ENCODE results near the gene C5orf52.
A peak's percentile ranks its signal among the peaks of the same experiment; 100 is the strongest.
"Not testable (repeated sequence)": the region's sequence is repeated elsewhere in the genome, so short reads cannot be mapped to it uniquely, and the experiment has no call there.

The C5orf52 gene

GRCh38 chr5:157659868-157660660, 11.3 kb upstream of the C5orf52 start:
- no peak overlapping the region for H3K4me3 ChIP-seq (ENCODE audit: low read depth, low read length)
- in situ Hi-C loops (cut with HindIII; ENCODE audit: low sequenced_read_pairs) = no loop called here
- DNase-seq (ENCODE audit: low read depth) = no peak
- TF ChIP-seq CTCF (IDR thresholded peaks at IDR 0.05; ENCODE audit: low read depth, low read length, missing control alignments) = no peak

- no peak for TF ChIP-seq CTCF (IDR thresholded peaks at IDR 0.05; ENCODE audit: low read depth, low read length, missing control alignments)
- in situ Hi-C loops (cut with HindIII; ENCODE audit: low sequenced_read_pairs) = no loop called here
- no peak for DNase-seq (ENCODE audit: low read depth)
- no peak overlapping the region for H3K4me3 ChIP-seq (ENCODE audit: low read depth, low read length)
These were observed 5.8 kb upstream of the C5orf52 start for GRCh38 chr5:157665467-157666070.

- no peak overlapping the region for H3K4me3 ChIP-seq (ENCODE audit: low read depth, low read length)
- in situ Hi-C loops (cut with HindIII; ENCODE audit: low sequenced_read_pairs) = no loop called here
- DNase-seq (ENCODE audit: low read depth) = no peak
- no peak for TF ChIP-seq CTCF (IDR thresholded peaks at IDR 0.05; ENCODE audit: low read depth, low read length, missing control alignments)
These were observed 3.0 kb upstream of the C5orf52 start for GRCh38 chr5:157668356-157668755.

GRCh38 chr5:157669701-157670097, 1.6 kb upstream of the C5orf52 start:
- in situ Hi-C loops (cut with HindIII; ENCODE audit: low sequenced_read_pairs) = no loop called here
- no peak for DNase-seq (ENCODE audit: low read depth)
- no peak for TF ChIP-seq CTCF (IDR thresholded peaks at IDR 0.05; ENCODE audit: low read depth, low read length, missing control alignments)
- no peak overlapping the region for H3K4me3 ChIP-seq (ENCODE audit: low read depth, low read length)

- no peak for TF ChIP-seq CTCF (IDR thresholded peaks at IDR 0.05; ENCODE audit: low read depth, low read length, missing control alignments)
- no peak for DNase-seq (ENCODE audit: low read depth)
- peak overlapping the region; percentile 69 for H3K4me3 ChIP-seq (ENCODE audit: low read depth, low read length)
- in situ Hi-C loops (cut with HindIII; ENCODE audit: low sequenced_read_pairs) = no loop called here
These were observed 428 bp downstream of the C5orf52 start for GRCh38 chr5:157671592-157672330.

- TF ChIP-seq CTCF (IDR thresholded peaks at IDR 0.05; ENCODE audit: low read depth, low read length, missing control alignments) = no peak
- no peak for DNase-seq (ENCODE audit: low read depth)
- in situ Hi-C loops (cut with HindIII; ENCODE audit: low sequenced_read_pairs) = no loop called here
- no peak overlapping the region for H3K4me3 ChIP-seq (ENCODE audit: low read depth, low read length)
These were observed 1.6 kb downstream of the C5orf52 start for GRCh38 chr5:157672976-157673375.

GRCh38 chr5:157674351-157674750, 3.0 kb downstream of the C5orf52 start:
- H3K4me3 ChIP-seq (ENCODE audit: low read depth, low read length); DNase-seq (ENCODE audit: low read depth); in situ Hi-C loops (cut with HindIII; ENCODE audit: low sequenced_read_pairs): not testable (repeated sequence)
